Activated T-cell treated with anti-CD3 and anti-CD28 coated beads, Interleukin-2, amount 50 U/mL, for 48 hours (primary cell): ENCODE measurements around the gene EPHA6.
"Not testable (repeated sequence)": the region's sequence is repeated elsewhere in the genome, so short reads cannot be mapped to it uniquely, and the experiment has no call there.

Experiments
- DNase-seq, 2 experiments: peaks; one replicate each; pipeline ENCODE4 v3.0.0-alpha.2; 2020

EPHA6 gene

DNA sequence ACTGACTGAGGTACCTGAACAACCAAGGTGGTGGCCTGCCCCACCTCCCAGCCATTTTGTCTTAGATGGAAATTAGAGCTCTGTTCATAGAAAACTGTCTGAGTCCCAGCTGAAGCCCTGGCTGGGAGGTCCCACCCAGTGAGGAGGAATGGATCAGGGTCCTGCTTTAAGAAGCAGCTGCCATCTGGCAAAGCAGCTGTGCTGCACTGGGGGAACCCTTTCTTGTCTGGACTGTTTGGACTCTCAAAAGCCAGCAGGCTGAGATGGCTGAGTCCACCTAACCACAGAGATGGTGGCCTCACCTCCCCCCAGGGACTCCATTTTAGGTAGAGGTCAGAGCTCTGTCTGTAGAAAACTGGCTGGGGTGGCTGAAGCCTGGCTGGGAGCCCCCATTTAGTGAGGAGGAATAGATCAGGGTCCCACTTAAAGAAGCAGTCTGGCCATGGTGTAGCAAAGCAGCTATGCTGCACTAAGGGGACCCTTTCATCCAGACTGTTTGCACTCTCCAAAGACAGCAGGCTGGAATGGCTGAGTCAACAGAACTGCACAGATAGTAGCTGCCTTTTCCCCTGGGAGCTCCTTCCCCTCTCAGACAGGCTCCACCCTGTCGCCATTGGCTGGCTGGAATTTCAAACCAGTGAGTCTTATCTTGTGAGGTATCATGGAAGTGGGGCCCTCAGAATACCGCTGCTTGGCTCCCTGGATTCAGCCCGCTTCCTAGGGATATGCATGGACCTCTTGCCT, 116.9 kb downstream of the EPHA6 start:
- no peak for DNase-seq

DNA sequence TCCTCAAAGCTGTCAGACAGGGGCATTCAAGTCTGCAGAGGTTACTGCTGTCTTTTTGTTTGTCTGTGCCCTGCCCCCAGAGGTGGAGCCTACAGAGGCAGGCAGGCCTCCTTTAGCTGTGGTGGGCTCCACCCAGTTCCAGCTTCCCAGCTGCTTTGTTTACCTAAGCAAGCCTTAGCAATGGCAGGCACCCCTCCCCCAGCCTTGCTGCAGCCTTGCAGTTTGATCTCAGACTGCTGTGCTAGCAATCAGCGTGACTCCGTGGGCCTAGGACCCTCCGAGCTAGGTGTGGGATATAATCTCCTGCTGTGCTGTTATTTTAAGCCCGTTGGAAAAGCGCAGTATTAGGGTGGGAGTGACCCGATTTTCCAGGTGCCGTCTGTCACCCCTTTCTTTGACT, 127.7 kb downstream of the EPHA6 start:
- not testable (repeated sequence) for DNase-seq

DNA sequence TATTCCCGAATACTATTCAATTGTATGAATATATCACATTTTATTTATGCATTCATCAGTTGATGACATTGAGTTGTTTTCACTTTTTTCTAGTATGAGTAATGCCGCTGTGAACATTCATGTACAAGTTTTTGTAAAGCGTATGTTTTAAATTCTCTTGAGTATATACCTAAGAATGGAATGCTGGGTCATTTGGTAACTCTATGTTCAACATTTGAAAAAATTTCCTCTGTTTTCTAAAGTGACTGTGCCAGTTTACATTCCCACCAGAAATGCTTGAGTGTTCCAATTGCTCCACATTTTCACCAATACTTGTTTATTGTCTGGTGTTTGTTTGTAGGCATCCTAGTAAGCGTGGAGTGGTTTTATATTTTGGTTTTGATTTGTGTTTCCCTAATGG, 144.5 kb downstream of the EPHA6 start:
- no peak for DNase-seq

- DNase-seq: no peak
Observed at GRCh38 chr3:96959474-96959873, 145.1 kb downstream of the EPHA6 start.

- no peak for DNase-seq
Observed at GRCh38 chr3:96959901-96960641, 145.7 kb downstream of the EPHA6 start.

DNA sequence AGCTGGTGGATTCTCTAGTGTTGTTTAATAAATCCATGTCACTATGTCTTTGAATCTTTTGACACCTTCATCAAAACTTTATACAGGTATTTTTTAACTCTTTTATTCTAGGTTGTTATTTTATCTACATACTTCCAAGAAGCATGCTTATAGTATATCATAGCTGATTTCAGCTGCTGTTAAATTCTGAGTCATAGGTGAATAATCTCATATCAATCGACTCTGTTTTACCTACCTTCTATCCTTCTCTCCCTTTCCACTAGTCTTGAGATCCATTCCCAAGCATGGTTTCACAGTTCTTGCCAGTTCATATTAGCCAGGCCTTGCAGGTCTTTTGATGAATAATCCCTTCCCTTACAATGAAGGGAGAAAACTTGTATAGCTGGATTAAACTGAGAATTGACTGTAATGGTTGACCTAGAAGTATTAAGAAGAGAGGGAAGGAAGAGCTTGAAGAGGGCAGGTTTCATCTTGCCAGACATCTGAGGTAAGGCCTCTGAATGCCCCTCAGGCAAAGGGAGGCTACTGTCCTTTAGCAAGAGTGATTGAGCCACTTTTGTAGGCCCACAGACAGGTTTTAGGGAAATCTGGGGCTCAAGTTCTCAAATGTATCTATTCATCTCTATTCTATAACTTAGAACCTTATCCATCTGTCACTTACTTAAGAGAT, 146.4 kb downstream of the EPHA6 start:
- no peak for DNase-seq

GRCh38 chr3:96961576-96961975, 147.2 kb downstream of the EPHA6 start:
- DNase-seq: no peak

DNA sequence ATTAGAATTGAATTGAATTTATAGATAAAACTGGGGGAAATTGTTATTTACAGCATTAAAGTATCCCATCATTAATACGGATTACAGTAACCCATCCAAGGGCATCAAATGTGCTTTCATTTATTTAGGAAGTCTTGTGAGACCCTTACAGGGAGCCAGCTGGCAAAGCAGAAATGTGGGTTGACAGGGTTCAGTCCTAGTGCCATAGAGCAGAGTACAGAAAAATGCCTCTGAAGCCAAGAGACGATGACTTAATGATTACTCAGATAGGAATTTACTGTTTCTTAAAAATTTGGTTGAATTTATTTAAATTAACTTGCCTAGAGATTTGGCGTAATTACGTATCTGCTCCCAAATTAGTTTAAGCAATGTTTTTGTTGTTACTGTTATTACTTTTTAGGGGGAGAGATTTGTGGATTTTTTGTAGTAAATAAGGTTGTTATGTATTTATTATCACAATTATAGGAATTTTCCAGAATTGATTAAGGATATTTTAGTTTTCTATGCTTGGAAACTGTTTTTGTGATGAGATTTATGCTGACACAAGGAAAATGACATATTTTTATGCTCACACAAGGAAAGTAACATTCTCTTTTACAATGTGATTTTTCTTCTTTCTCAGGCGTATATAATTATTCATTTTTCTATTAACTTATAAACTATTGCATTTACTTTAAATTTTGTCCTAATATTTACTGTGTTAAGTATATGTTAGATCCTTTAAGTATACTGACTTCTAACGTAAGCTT, 152.0 kb downstream of the EPHA6 start:
- DNase-seq: no peak

GRCh38 chr3:96970211-96970610, 155.8 kb downstream of the EPHA6 start:
- DNase-seq: no peak

DNA sequence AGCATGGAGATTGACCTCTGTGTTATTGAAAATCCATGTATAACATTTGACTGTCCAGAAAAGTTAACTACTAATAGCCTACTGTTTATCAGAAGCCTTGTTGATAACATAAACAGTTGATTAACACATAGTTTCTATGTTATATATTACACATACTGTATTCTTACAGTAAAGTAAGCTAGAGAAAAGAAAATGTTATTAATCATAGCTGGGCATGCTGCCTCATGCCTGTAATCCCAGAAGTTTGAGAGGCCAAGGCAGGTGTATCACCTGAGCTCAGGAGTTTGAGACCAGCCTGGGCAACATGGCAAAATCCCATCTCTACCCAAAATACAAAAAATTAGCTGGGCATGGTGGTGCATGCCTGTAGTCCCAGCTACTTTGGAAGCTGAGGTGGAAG, 163.3 kb downstream of the EPHA6 start:
- no peak for DNase-seq

DNA sequence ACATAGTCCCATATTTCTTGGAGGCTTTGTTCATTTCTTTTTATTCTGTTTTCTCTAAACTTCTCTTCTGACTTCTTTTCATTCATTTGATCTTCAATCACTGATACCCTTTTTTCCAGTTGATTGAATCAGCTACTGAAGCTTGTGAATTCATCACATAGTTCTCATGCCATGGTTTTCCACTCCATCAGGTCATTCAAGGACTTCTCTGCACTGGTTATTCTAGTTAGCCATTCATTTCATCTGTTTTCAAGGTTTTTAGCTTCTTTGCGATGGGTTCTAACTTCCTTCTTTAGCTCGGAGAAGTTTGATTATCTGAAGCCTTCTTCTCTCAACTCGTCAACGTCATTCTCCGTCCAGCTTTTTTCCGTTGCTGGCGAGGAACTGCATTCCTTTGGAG, 169.3 kb downstream of the EPHA6 start:
- DNase-seq: not testable (repeated sequence)

DNA sequence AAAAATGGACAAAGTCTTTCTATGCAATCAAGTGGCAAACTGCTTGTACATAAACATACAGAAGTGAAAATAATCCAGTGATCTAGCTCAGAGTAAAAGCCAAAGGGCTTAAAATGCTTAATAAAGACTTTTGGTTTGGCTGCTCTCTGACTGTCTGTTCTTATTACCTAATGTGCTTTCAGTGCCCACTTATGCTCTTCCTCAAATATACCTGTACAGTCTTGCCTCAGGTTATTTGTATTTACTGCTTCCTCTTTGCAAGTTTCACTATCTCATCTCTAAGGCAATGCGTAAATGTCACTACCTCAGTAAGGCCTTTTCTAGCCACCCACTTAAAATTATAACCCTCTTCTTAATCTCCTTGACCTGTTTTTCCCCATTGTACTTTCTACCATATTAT, 171.8 kb downstream of the EPHA6 start:
- DNase-seq: no peak

GRCh38 chr3:96991231-96991630, 176.8 kb downstream of the EPHA6 start:
- no peak for DNase-seq

GRCh38 chr3:96991800-96992365, 177.5 kb downstream of the EPHA6 start:
- DNase-seq: no peak

GRCh38 chr3:96994988-96995387, 180.6 kb downstream of the EPHA6 start:
- no peak for DNase-seq

DNA sequence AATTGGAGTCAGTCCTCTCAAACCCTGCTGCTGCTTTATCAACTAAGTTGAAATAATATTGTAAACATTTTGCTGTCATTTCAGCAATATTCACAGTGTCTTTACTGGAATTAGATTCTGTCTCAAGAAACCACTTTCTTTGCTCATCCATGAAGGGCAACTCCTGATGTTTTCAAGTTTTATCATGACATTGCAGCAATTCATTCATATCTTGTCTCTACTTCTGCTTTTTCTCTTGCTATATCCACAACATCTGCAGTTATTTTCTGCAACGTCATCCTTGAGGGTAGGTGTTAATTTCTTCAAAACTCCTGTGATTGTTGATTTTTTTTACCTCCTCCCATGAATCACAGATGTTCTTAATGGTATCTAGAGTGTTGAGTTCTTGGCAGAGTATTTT, 181.6 kb downstream of the EPHA6 start:
- no peak for DNase-seq

- no peak for DNase-seq
Observed at GRCh38 chr3:97001611-97002010, 187.2 kb downstream of the EPHA6 start.

DNA sequence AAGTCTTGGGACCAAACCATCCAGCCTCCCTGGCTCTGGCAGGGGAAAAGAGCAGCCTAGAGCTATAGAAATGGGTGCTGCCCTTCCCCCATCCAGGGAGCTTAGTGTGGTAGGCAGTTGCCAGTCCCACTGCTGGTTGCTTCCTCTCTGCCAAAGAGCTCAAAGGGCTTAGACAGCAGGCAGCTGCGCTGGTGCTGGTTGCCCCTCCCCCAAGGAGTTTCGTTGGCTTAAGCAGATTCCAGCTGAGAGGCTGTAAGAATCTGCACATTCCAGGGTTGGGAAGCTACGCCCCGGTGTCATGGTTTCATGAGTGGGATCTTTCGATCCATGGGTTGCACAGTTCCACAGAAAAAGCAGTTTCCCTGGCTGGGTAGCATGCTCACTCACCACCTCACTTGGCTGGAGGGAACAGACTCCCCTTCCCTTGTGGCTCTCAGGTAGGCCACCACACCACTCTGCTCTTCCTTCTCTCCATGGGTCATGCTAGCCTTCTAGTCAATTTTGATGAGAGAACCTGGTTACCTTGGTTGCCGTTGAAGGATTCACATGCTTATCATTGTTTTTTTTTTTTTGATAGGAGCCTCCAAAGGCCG, 195.1 kb downstream of the EPHA6 start:
- no peak for DNase-seq

GRCh38 chr3:97010881-97011657, 196.7 kb downstream of the EPHA6 start:
- no peak for DNase-seq

DNA sequence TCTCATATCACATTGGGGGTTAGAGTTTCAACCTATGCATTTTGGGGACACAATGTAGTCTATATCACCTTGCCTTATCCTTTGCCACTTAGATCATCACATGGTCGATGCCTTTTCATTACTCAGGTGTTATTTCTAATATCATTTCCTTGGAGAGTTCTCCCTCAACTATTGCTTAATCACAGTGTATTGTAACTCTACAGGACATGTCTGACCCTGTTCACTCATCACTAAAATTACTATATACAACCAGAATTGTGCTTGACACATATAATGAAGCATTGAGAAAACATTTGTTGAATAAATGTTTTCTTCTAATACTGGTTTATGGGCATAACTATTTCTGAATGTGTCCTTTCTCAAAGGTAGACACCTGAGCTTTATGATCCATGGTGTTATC, 207.4 kb downstream of the EPHA6 start:
- no peak for DNase-seq

DNA sequence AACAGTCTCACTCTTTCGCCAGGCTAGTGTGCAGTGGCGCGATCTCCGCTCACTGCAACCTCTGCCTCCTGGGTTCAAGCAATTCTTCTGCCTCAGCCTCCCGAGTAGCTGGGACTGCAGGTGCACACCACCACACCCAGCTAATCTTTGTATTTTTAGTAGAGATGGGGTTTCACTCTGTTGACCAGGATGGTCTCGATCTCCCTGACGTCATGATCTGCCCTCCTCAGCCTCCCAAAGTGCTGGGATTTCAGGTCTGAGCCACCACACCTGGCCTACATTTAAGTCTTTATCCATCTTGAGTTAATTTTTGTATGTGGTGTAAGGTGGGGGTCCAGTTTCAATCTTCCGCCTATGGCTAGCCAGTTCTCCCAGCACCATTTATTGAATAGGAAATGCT, 211.2 kb downstream of the EPHA6 start:
- not testable (repeated sequence) for DNase-seq

GRCh38 chr3:97029972-97030371, 215.6 kb downstream of the EPHA6 start:
- no peak for DNase-seq
